Activated effector memory CD4-positive, alpha-beta T cell treated with Interleukin-2 at 50 U/mL for 16 hours (primary cell): ENCODE measurements around the gene C11orf87.

ENCODE experiments used
- DNase-seq: peaks from one replicate; pipeline ENCODE4 v3.0.0-alpha.2; 2020

Gene C11orf87

GRCh38 chr11:109443052-109443451 lies 21.1 kb downstream of the C11orf87 start:
- DNase-seq, result no peak

GRCh38 chr11:109454857-109455256 lies 32.9 kb downstream of the C11orf87 start:
- DNase-seq, result no peak
